ENCODE data around the gene MT1B.

MT1B gene

DNA sequence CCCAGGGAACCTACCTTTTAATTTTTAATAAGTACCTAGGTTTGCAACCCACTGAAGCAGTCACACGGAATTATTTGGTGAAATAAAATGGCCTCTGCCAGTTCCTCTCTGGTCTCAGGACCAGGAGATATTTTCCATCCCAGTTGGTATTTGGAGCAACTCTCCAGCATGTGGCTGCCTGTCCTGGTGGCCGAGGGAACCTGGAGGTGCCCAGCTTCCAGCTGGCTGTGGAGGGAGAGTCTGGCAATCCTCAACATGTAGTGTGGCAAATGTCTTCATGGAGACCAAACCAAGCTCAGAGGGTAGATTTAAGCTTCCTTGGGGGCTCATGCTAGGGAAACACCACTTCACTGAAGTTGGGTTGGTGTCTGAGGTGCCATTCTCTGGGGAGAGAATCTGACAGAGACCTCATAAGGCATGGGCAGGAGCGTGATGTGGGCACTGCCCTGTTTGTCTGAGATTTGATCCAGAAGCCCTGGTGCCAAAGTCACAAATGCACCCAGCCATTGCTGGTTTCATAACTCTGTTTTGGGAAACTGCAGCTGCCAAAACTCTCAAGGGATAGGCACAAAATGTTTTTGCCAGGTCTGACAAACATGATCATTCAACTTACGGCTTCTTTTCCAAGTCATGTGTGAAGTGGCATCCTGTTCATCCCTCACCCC lies 33.4 kb downstream of the MT1B start:
- DNase-seq (ENCODE audit: low spot score) = no peak

- no peak for DNase-seq (ENCODE audit: low spot score)
These were observed 35.1 kb downstream of the MT1B start for GRCh38 chr16:56686758-56687157.

GRCh38 chr16:56688762-56689161 lies 37.1 kb downstream of the MT1B start:
- no peak for DNase-seq (ENCODE audit: low spot score)

- no peak for DNase-seq (ENCODE audit: low spot score)
These were observed 37.5 kb downstream of the MT1B start for GRCh38 chr16:56689171-56689570.

DNA sequence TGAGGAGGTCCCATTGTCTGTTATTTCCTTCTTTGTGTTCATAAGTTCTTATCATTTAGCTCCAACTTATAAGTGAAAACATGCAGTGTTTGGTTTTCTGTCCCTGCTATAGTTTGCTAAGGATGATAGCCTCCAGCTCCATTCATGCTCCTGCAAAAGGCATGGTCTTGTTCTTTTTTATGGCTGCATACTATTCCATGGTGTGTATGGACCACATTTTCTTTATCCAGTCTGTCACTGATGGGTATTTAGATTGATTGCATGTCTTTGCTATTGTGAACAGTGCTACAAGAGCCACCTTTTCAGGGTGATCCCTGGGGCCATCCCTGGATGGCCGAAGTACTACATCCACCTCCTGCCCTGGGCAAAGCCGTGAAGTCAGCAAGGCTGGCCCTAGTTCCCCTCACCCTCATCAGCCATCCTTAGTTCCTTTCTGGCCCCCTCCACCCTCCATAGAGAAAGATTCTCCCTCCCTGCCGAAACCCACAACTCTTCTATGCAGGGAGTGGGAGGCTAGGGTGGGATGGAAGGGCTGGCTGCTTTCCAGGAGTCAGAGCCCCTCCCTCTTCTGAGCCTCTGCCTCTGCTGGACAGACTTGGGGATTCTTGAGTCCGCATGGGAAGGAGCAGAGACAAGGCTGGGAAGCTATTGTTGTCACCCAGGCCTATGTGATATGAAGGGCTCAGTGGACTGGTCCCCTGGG lies 38.9 kb downstream of the MT1B start:
- no peak for DNase-seq (ENCODE audit: low spot score)

GRCh38 chr16:56691885-56692284 lies 40.2 kb downstream of the MT1B start:
- no peak for DNase-seq (ENCODE audit: low spot score)

DNA sequence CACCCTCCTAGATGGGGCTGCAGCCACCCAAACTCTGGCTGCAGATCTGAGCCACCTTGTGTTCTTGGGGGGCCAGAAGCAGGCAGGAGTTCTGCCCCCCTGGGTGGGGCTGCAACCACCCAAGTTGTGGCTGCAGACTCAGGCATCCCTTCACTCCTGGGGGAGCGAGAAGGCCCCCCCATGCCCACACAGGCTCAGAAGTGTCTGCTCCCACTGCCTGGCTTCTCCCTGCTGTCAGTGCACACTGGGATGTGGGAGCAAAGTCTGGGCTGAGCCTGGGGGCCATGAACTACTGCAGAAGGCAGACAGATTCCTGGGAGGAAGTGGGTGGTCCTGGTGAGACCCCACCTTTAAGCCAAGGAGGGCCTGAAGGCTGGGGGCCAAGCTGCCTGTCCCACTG lies 43.6 kb downstream of the MT1B start:
- DNase-seq (ENCODE audit: low spot score) = no peak

DNA sequence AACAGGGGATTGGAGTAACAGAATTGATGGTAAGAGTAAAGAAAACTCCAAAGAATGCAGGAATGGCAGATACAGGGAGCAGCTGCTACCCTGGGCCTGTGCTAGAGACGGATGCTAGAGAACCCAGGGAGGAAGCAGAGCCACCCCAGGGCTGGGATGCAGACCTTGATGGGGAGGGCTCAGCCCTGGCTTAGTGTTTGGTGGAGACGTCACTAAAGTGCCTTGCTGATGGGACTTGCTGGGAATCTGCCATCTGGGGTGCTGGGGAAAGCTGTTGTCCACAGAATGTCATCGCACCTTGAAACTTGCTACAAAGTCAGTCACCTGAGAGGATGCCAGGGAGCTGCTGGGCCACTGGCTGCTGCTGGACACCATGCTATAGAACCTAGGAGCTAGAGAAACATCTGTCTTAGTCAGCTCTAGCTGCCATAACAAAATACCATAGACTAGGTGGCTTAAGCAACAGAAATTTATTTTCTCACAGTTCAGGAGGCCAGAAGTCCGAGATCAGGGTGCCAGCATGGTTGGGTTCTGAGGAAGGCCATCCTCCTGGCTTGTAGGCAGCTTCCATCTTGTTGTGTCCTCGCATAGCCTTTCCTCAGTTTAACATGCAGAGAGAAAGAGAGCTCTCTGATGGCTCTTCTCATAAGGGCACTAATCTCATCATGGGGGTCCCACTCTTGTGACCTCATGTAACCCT lies 45.9 kb downstream of the MT1B start:
- no peak for DNase-seq (ENCODE audit: low spot score)

GRCh38 chr16:56700195-56700594 lies 48.5 kb downstream of the MT1B start:
- no peak for DNase-seq (ENCODE audit: low spot score)

- no peak for DNase-seq (ENCODE audit: low spot score)
These were observed 48.9 kb downstream of the MT1B start for GRCh38 chr16:56700631-56701030.

DNA sequence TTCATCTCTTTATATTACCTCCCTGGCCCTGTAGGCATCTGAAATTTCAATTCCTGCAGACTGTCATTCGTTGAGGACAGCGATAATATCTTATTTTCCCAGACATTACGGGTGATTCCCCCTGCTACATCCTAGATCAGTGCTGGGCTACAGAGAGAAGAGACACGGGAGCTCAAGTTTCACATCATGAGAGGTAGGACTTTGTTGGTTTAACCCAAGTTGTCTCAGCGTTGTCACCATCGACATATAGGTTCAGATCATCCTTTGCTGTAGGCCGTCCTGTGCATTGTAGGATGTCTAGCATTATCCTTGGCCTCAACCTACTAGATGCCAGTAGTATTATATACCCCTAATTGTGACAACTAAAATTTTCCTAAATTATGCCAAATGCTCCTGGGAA lies 49.8 kb downstream of the MT1B start:
- DNase-seq (ENCODE audit: low spot score) = no peak

Data from SK-N-DZ (cell line).